ENCODE data around the gene EHD3.

Gene EHD3

DNA sequence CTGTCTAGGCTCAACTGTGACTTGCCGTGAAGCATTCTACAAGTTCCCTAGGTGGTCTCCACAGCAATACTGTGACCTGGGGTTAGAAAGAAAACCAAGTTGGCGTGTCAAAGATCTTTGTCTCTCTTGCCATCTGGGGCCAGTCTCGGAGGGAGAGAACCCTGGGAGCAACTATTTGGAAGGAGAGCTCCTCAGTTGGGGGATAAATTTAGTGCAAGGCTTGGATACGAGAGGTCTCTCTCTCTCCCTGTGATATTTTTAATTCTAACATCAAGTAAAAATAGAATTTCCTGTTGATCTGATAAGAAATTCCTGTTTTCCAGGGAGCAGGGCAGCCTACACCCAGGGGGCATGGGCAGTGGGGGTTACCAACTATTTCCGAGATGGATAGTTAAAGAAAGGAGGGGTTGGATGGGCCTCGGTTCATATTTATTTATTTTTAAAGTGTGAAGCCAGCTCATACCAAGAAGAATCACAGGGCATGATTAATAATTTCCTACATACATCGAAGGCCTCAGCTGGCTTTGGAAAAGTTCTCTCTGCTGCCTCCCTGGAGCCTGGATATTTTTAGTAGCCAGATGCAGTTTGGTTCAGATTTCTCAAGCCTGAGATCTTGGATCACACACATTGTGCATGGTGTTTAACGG lies 62.8 kb downstream of the EHD3 start:
- no peak for DNase-seq

DNA sequence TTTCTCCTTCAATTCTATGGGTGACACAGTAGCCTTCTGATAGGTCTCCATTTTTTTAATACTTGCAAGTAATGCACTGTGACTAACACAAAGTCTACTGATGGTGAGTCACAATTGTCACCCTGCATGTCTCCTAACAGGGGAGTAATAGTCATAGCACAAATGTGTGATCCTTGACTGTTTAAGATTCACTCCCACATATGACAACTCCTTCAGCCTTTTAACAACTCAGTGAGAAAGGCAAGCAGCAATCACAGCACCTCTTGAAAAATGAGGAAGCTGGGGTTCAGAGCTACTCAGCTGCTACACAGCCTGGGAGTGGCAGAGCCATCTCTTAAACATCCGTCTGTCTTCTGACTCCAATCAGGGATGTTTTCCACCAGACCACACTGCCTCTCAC lies 63.8 kb downstream of the EHD3 start:
- DNase-seq, result peak; percentile 45

DNA sequence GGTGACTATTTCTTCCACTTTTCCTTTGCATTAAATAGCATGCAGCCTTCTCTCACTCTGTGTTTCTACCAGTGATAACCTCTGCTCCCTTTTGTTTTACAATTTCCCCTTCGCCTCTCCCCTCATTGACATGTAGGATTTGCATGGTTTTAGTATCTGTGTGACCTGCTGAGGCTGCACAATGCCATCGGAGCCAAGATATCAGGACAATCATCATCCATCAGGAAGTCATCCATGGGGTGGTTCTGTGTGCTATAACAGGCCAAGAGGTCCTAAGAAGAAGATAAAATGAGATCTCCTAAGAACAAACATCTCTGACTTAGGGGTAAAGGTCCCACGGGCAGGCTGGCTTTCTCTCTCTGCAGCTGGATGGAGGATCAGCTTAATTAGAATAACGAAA lies 65.6 kb downstream of the EHD3 start:
- no peak for DNase-seq

DNA sequence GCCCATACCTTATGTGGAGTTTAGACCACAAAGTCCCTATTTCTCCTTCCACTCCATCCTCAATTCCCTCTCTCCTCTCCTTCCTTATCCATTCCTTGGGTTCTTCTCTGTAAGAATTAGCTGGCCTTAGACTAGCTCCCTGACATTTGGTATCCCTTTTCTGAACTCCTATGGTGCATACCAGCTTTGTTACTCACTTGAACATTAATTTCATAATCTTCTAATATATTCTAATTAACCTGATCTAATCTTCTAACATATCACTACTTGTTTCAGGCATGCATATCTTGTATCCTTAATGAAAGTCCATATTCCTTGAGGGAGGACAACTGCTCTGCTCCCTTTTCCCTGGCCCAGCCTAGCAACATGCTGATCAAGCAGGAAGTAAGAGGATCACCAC lies 66.4 kb downstream of the EHD3 start:
- DNase-seq, result no peak

DNA sequence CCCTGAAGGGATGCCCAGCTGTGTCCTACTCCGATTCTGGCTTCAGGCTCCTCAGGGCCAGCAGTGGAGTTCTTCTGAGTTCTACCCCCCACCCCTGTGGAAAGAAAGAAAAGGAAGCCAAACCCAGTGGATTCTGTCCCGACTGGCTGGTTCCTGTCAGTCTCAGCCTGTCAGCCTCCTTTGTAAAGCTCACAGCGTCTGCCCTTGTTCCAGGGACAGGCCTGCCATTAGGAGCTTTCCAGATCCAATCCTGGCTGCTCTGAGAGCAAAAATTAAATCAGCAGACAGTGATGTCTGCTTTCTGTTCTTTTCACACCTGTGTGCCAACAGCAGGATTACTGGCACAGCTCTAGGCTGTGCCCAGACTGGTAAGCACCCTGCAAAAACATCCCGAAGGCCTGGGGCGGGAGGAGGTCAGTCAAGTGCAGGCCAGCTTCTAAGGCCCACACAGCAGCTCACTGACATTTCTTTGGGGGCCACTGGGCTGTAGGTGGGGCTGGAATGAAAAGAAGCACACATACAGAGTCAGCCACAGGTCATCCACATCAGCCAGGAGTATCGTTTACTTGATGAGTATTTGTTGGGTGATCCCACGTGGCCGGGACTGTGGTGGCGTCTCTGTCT lies 69.1 kb downstream of the EHD3 start:
- no peak for DNase-seq

DNA sequence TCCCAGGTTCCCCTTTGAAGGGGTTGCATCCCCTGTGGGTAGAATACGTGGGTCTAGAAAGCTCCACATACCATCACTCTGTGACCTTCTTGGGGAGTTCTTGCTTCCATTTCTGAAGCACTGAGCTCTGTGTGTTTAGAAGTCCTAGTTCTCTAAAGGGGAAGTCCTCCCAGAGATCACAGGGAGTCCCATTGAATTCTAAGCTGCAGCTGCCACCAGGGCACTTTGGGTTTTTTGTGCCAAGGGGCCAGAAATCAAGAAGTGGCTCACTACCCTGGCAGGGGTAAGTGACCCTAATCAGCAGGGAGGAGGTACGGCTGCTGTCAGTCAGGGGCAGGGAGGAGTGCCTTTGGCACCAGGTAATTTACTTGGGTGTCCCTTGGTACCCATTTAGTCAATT lies 70.9 kb downstream of the EHD3 start:
- no peak for DNase-seq

DNA sequence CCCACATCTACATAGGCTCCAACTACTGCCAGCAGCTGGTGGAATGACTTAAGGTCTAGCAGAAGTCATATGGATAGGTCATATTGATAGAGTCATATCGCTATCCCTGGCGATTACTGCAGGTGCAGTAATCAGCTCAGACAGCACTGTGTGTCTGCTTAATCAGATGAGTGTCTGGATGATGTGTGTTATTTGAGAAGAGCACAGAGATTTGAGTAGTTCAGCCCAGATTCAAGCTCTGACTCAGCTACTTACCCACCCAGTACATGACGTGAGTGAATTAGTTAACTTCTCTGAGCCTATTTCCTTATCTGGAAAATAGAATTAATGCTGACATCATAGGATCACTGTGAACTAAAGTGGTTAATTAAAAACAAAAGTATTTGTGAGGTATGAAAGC lies 78.9 kb downstream of the EHD3 start:
- peak; percentile 65 for DNase-seq

DNA sequence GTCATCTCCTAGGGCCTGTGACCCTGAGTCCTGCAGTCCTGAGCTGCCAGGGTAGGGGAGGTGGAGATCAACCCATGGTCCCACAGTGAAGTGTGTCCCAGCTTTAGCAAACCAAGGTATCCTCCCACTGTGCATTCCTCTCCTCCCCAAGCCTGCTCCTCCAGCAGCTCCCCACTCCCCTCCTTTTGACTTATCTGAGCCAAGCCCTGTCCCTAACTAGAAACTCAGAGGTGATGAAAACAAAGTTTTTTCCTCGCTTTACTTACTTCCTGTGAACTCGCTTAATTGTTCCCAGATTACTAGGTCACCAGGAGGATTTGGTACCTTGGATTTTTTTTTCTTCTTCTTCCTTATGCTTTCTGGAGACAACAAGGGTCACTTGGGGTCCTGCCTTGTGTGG lies 80.8 kb downstream of the EHD3 start:
- DNase-seq, result no peak

DNA sequence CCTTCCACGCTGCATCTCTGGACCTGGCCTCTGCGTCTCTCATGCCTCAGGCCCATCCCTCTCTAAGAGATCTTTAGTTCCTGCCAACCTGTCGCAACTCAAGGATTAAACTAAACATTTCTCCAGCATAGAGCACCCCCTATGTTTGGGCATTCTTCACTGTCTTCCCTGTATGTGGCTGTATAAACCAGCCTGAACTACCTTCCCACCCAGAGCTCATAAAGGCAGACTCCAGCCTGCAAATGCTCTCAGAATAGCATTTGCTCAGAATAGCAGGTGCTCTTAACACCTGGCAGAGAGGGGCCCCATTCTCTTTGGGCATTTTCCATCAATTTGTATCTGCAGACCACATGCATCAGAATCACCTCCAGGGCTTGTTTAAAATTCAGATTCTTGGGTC lies 83.4 kb downstream of the EHD3 start:
- DNase-seq, result peak; percentile 34

DNA sequence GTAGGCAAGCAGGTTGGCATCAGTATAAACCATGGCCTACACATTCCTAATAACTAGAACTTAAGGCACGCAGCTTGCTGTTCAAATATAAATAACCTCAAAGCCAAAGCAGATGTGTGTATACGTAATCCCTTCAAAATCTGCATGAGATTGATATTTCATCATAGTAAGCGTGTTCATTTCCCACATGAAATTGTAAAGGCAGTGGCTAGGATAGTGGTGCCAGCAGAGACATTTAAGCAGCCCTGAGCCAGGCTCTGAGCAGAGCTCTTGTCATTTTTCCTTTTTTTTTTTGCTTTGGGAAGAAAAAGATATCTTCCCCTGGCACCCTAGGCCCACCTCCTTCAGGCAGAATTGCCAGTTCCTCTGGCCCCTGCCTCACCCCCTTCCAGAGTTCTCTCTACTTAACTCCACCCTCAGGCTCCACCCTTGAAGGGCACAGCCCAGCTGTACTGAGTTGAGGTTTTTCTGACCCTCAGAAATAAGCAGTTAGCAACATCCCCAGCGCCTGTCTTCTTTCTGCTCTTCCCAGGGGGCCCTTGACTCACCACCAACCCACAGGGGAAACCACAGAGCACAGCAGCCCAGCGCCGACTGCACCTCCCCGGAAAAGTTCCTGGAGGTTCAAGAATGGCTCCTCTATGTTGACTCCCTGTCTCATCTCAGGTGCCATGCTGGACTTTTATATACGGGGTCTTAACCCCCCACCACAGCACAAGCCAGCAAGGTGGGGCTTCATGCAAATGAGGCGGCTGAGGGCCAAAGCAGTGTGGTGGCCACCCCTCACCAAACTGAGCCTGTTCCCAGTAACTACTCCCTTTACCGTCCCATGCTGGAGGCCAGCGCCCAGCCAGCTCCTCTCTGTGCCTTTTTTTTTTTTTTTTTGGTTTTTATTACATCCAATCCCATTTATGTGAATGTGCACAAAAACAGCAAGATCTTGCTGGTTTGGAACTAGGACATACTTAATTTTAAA lies 84.7 kb downstream of the EHD3 start:
- DNase-seq, result no peak

All from NCI-H82 (cell line).